B cell (primary cell): Measurements from ENCODE around the gene MAPK14. TPM values are rescaled to one million over a fixed set of nuclear protein-coding genes. Genes with fewer than 3 reads are reported as not detected.

Source experiments
- ATAC-seq: fragments of 200-7000 bp; cut with Tn5 transposase; one replicate; pipeline ENCODE4 v1.10.0; 2021; ENCODE audit warnings: low read depth, mild to moderate bottlenecking, moderate number of reproducible peaks, moderate library complexity
- CTCF ChIA-PET: fragments of 350-600 bp; sonication (Branson Sonifier 250); formaldehyde crosslinking; loops from one replicate; lab custom pipeline; 2021; ENCODE audit warnings: antibody characterized with exemption, inconsistent platforms; lab: Charles Lee
- POLR2A ChIA-PET: fragments of 350-600 bp; sonication (Branson Sonifier 250); formaldehyde crosslinking; loops from one replicate; lab custom pipeline; 2021; ENCODE audit warnings: antibody characterized with exemption; lab: Charles Lee
- DNase-seq: peaks from one replicate; pipeline ENCODE4 v3.0.0; 2013
- H2AFZ ChIP-seq: 2 replicates; pipeline ENCODE4 v1.6.1; 2012; ENCODE audit warnings: mild to moderate bottlenecking, low read depth, low read length; ENCODE audit not compliant: insufficient read depth, poor library complexity, severe bottlenecking
- H3K27ac ChIP-seq, 2 donors: 1 replicate in 1 of 2; 2 replicates in 1 of 2; pipeline ENCODE4 v1.5.1; 2012 to 2013; ENCODE audit warnings: low read length in 2 of 2, mild to moderate bottlenecking in 2 of 2, moderate library complexity in 1 of 2
- H3K27me3 ChIP-seq, 4 experiments: fragments of 200-600 bp in 1 of 4; sonication (generic) in 1 of 4; replicated peaks in 1 of 4; 1 replicate in 2 of 4; 2 replicates in 2 of 4; pipeline versions ENCODE4 v1.6.1 to v1.7.0; 2013 to 2016; ENCODE audit warnings: low read length in 3 of 4, mild to moderate bottlenecking in 2 of 4, mixed read lengths in 1 of 4, moderate library complexity in 1 of 4; ENCODE audit not compliant: insufficient read depth in 4 of 4, control insufficient read depth in 3 of 4; ENCODE audit errors: control extremely low read depth in 1 of 4
- H3K36me3 ChIP-seq, 2 experiments: replicated peaks in 1 of 2; 1 replicate in 1 of 2; 2 replicates in 1 of 2; pipeline versions ENCODE4 v1.6.1 to v1.7.1; 2013; ENCODE audit warnings: low read length in 1 of 2; ENCODE audit not compliant: insufficient read depth in 2 of 2, control insufficient read depth in 1 of 2; ENCODE audit errors: control extremely low read depth in 1 of 2, extremely low read depth in 1 of 2
- H3K4me1 ChIP-seq, 2 donors: fragments of 200-600 bp in 1 of 2; sonication (generic) in 1 of 2; 1 replicate in 1 of 2; 2 replicates in 1 of 2; pipeline versions ENCODE4 v1.5.1 to v1.6.1; 2013 to 2017; ENCODE audit warnings: low read length in 2 of 2; ENCODE audit not compliant: control insufficient read depth in 2 of 2, insufficient read depth in 2 of 2
- H3K4me2 ChIP-seq: replicated peaks from 2 replicates; pipeline ENCODE3; 2012; ENCODE audit warnings: mild to moderate bottlenecking, low read depth, low read length; ENCODE audit not compliant: poor library complexity, severe bottlenecking
- H3K4me3 ChIP-seq, 5 experiments: fragments of 200-600 bp in 1 of 5; sonication (generic) in 1 of 5; 1 replicate in 3 of 5; 2 replicates in 2 of 5; pipeline versions ENCODE4 v1.5.1 to v1.7.0; 2011 to 2016; ENCODE audit warnings: low read length in 4 of 5, mild to moderate bottlenecking in 4 of 5, low read depth in 2 of 5, control low read depth in 1 of 5, moderate library complexity in 1 of 5; ENCODE audit not compliant: insufficient read depth in 1 of 5; ENCODE audit errors: control extremely low read depth in 1 of 5, extremely low read depth in 1 of 5
- H3K79me2 ChIP-seq: fragments of 200-600 bp; sonication (generic); one replicate; pipeline ENCODE4 v1.6.0; 2016; ENCODE audit warnings: low read length; ENCODE audit not compliant: control insufficient read depth, insufficient read depth
- H3K9ac ChIP-seq: fragments of 200-600 bp; sonication (generic); 2 replicates; pipeline ENCODE4 v1.6.1; 2017; ENCODE audit warnings: mild to moderate bottlenecking, low read length, moderate library complexity
- H3K9me3 ChIP-seq, 3 donors: one replicate each; pipeline versions ENCODE4 v1.6.1 to v1.7.1; 2013; ENCODE audit warnings: low read length in 2 of 3; ENCODE audit not compliant: control insufficient read depth in 2 of 3, insufficient read depth in 1 of 3; ENCODE audit errors: control extremely low read depth in 1 of 3
- H4K20me1 ChIP-seq: 2 replicates; pipeline ENCODE4 v1.6.0; 2012; ENCODE audit warnings: mild to moderate bottlenecking, low read length; ENCODE audit not compliant: insufficient read depth, control insufficient read depth, poor library complexity, severe bottlenecking
- H3K27ac Mint-ChIP-seq: one replicate; pipeline ENCODE4 v1.8.0; 2021; ENCODE audit warnings: mixed read lengths
- H3K27me3 Mint-ChIP-seq: one replicate; pipeline ENCODE4 v1.8.0; 2021; ENCODE audit warnings: mixed read lengths
- H3K4me1 Mint-ChIP-seq: one replicate; pipeline ENCODE4 v1.8.0; 2021; ENCODE audit warnings: mixed read lengths
- H3K4me3 Mint-ChIP-seq: one replicate; pipeline ENCODE4 v1.8.0; 2021; ENCODE audit warnings: mixed read lengths
- H3K9me3 Mint-ChIP-seq: one replicate; pipeline ENCODE4 v1.8.0; 2022; ENCODE audit warnings: mixed read lengths; ENCODE audit not compliant: insufficient read depth
- CTCF ChIP-seq: fragments of 200-600 bp; IDR thresholded peaks from one replicate; pipeline ENCODE4 v1.8.0; 2022; ENCODE audit warnings: antibody characterized with exemption, mild to moderate bottlenecking
- EZH2 ChIP-seq: IDR thresholded peaks from 2 replicates; pipeline ENCODE4 v1.6.1; 2012; ENCODE audit warnings: borderline replicate concordance, low read depth, mild to moderate bottlenecking, moderate library complexity, low read length; ENCODE audit not compliant: insufficient read depth, poor library complexity, severe bottlenecking
- WGBS: methylation state at CpG from one replicate; pipeline ENCODE4 v1.1.5; 2013; ENCODE audit warnings: missing lambda C conversion rate; ENCODE audit not compliant: insufficient coverage; 5-methylcytosine and 5-hydroxymethylcytosine counted together
- intact Hi-C: fragments of 100-400 bp; cut with micrococcal nuclease; formaldehyde crosslinking; loops from one replicate; pipeline ENCODE4 v1.10.0; 2022
- polyA plus RNA-seq: library from polyadenylated mRNA; depleted of rRNA; stranded (reverse); fragments of >200 nt; gene quantifications from 2 replicates; pipeline ENCODE4 v1.2.3, GENCODE V29; 2012
- total RNA-seq, 2 donors: library from RNA; stranded (reverse); fragments of 120-200 nt in 1 of 2; gene quantifications; 1 replicate in 1 of 2; 2 replicates in 1 of 2; pipeline versions ENCODE4 v1.2.3 to v1.2.4, GENCODE V29; 2013 to 2022

The MAPK14 gene
- total and polyA plus RNA-seq, 2 donors (not counting 1 experiment from before 2014, with no cell fraction given) = 19.5 to 50.4 TPM

GRCh38 chr6:36061236-36061635 lies 33.6 kb downstream of the MAPK14 start:
- ATAC-seq = no peak
- no peaks in the 10 kb centered on the region for H3K27me3 Mint-ChIP-seq
- H3K4me1 ChIP-seq = no peaks in the 10 kb centered on the region
- no peak overlapping the region for H3K27ac ChIP-seq
- no peaks in the 10 kb centered on the region for H3K9me3 ChIP-seq
- peaks cover 0 to 40% of the 10 kb centered on the region in 2 experiments for H3K36me3 ChIP-seq
- no peak overlapping the region for H2AFZ ChIP-seq
- no peak for TF ChIP-seq CTCF
- TF ChIP-seq EZH2 = no peak
- no peak overlapping the region for H3K4me3 ChIP-seq
- no peak overlapping the region for H3K9ac ChIP-seq
- no peak overlapping the region for H3K27ac Mint-ChIP-seq
- DNase-seq = no peak
- H3K4me2 ChIP-seq = no peak overlapping the region
- intact Hi-C loops = no loop called here
- ChIA-PET CTCF (interaction anchor here (1.2 kb wide), 1 partner anchor 34 kb away, joined by 6 read pairs; no protein-coding TSS in a partner anchor), POLR2A (no interaction called here)
- H3K4me1 Mint-ChIP-seq = peaks cover 14% of the 10 kb centered on the region
- no peaks in the 10 kb centered on the region for H3K27me3 ChIP-seq
- H3K9me3 Mint-ChIP-seq = no peaks in the 10 kb centered on the region
- H3K4me3 Mint-ChIP-seq = no peak overlapping the region
- H4K20me1 ChIP-seq = peaks cover 43% of the 10 kb centered on the region
- peaks cover 88% of the 10 kb centered on the region for H3K79me2 ChIP-seq
- no CpG with 5 or more reads among the region's 2 CpGs for WGBS

GRCh38 chr6:36062247-36062646 lies 34.6 kb downstream of the MAPK14 start:
- WGBS = no CpG with 5 or more reads among the region's 2 CpGs
- TF ChIP-seq CTCF (no peak), EZH2 (no peak)
- intact Hi-C loops = no loop called here

More at GRCh38 chr6:36062247-36062646, 34.6 kb downstream of the MAPK14 start:
- no peak overlapping the region for H3K27ac ChIP-seq
- no peaks in the 10 kb centered on the region for H3K9me3 Mint-ChIP-seq
- H3K4me2 ChIP-seq = no peak overlapping the region
- no peak overlapping the region for H3K4me3 ChIP-seq
- ChIA-PET CTCF (no interaction called here), POLR2A (no interaction called here)
- H3K79me2 ChIP-seq = peaks cover 78% of the 10 kb centered on the region
- no peaks in the 10 kb centered on the region for H3K27me3 ChIP-seq
- no peaks in the 10 kb centered on the region for H3K9me3 ChIP-seq
- DNase-seq (no peak), ATAC-seq (no peak)
- H3K27ac Mint-ChIP-seq = no peak overlapping the region
- H3K4me1 ChIP-seq = no peaks in the 10 kb centered on the region
- H4K20me1 ChIP-seq = peaks cover 43% of the 10 kb centered on the region
- H3K4me3 Mint-ChIP-seq = no peak overlapping the region
- H3K27me3 Mint-ChIP-seq = no peaks in the 10 kb centered on the region
- no peak overlapping the region for H2AFZ ChIP-seq
- no peak overlapping the region for H3K9ac ChIP-seq
- H3K36me3 ChIP-seq = peaks cover 0 to 34% of the 10 kb centered on the region in 2 experiments
- peaks cover 19% of the 10 kb centered on the region for H3K4me1 Mint-ChIP-seq
